Right lobe of liver (tissue), 4 donors: ENCODE results near the gene ZNF460.
"Not testable (repeated sequence)": the region's sequence is repeated elsewhere in the genome, so short reads cannot be mapped to it uniquely, and the experiment has no call there.

ENCODE experiments used
- POLR2A ChIP-seq: fragments of 450-650 bp; IDR thresholded peaks from one replicate; pipeline ENCODE4 v1.6.1; 2017; ENCODE audit warnings: antibody characterized with exemption, mild to moderate bottlenecking
- TF ChIP-seq, protein P1 (sequence below), 4 donors: fragments of 200-600 bp in 3 of 4; fragments of 450-650 bp in 1 of 4; IDR thresholded peaks; one replicate each; pipeline versions ENCODE4 v1.5.1 to v1.8.0; 2016 to 2022; ENCODE audit warnings: antibody characterized with exemption in 4 of 4, mild to moderate bottlenecking in 2 of 4
- donor health status: DM: no; HTN: no; CAD: no.
- donor health status: DM: no; HTN: no; CAD: no.
- donor health status: DM: no; HTN: yes; CAD: no.

GRCh38 chr19:57278481-57278880 lies 1.8 kb upstream of the ZNF460 start:
- TF ChIP-seq, protein P1, sequence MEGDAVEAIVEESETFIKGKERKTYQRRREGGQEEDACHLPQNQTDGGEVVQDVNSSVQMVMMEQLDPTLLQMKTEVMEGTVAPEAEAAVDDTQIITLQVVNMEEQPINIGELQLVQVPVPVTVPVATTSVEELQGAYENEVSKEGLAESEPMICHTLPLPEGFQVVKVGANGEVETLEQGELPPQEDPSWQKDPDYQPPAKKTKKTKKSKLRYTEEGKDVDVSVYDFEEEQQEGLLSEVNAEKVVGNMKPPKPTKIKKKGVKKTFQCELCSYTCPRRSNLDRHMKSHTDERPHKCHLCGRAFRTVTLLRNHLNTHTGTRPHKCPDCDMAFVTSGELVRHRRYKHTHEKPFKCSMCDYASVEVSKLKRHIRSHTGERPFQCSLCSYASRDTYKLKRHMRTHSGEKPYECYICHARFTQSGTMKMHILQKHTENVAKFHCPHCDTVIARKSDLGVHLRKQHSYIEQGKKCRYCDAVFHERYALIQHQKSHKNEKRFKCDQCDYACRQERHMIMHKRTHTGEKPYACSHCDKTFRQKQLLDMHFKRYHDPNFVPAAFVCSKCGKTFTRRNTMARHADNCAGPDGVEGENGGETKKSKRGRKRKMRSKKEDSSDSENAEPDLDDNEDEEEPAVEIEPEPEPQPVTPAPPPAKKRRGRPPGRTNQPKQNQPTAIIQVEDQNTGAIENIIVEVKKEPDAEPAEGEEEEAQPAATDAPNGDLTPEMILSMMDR (IDR thresholded peaks at IDR 0.05) = not testable (repeated sequence)
- not testable (repeated sequence) for TF ChIP-seq POLR2A
